HuH-7.5 (cell line): Measurements from ENCODE around the gene WRAP53.
"Not testable (repeated sequence)": the region's sequence is repeated elsewhere in the genome, so short reads cannot be mapped to it uniquely, and the experiment has no call there.

Experiments
- DNase-seq: peaks from one replicate; pipeline ENCODE4 v3.0.0; 2011; ENCODE audit warnings: low spot score

WRAP53 gene

DNA sequence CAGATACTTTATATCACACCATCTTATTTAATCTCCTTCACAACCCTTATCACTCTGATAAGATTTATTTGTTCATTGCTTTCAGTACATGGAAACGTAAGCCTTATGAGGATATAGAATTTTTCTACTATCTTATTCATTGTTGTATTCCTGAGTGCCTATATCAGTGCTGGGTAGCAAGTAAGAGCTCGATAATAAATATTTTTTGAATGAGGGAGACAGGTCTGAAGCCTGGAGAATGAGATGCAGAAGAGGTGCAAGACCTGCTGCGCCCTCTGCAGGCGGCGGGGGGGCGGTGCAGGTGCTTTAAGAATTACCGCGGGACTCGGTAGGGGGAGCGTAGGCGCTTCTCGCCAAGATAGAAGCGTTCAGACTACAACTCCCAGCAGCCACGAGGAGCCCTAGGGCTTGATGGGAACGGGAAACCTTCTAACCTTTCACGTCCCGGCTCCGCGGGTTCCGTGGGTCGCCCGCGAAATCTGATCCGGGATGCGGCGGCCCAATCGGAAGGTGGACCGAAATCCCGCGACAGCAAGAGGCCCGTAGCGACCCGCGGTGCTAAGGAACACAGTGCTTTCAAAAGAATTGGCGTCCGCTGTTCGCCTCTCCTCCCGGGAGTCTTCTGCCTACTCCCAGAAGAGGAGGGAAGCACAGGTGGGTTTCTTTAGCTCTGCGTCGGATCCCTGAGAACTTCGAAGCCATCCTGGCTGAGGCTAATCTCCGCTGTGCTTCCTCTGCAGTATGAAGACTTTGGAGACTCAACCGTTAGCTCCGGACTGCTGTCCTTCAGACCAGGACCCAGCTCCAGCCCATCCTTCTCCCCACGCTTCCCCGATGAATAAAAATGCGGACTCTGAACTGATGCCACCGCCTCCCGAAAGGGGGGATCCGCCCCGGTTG, at the start of gene WRAP53:
WRAP53 (plus strand) TSS at position 570 of the 900 bp plus-strand sequence; CDS start at position 742, 172 bp downstream.
- DNase-seq = peak; percentile 79

- DNase-seq = no peak
Measured at GRCh38 chr17:7640783-7641182, 47.5 kb upstream of the WRAP53 start.

- DNase-seq = not testable (repeated sequence)
Measured at GRCh38 chr17:7641635-7642034, 46.6 kb upstream of the WRAP53 start.

DNA sequence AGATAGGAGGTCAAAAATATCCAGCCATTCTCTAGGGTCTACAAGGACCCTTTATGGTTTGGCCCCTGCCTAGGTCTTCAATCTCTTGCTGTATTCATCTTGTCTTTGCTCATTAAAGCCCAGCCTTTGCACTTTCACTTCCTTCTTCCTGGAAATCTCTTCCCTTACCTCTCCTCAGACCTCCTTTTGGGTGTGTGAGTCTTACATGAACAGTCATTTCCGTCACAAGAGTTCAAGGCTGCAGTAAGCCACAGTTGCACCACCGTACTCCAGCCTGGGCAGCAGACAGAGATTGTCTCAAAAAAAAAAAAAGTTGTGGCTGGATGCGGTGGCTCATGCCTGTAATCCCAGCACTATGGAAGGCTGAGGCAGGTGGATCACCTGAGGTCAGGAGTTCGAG, 43.5 kb upstream of the WRAP53 start:
- DNase-seq = no peak

- no peak for DNase-seq
Measured at GRCh38 chr17:7646457-7646856, 41.8 kb upstream of the WRAP53 start.

GRCh38 chr17:7647018-7647417, 41.3 kb upstream of the WRAP53 start:
- no peak for DNase-seq

GRCh38 chr17:7650509-7651096, 37.7 kb upstream of the WRAP53 start, which contains the start of gene ATP1B2:
ATP1B2 (plus strand) TSS chr17:7650926; CDS start chr17:7651519, 593 bp downstream.
- peak; percentile 83 for DNase-seq

DNA sequence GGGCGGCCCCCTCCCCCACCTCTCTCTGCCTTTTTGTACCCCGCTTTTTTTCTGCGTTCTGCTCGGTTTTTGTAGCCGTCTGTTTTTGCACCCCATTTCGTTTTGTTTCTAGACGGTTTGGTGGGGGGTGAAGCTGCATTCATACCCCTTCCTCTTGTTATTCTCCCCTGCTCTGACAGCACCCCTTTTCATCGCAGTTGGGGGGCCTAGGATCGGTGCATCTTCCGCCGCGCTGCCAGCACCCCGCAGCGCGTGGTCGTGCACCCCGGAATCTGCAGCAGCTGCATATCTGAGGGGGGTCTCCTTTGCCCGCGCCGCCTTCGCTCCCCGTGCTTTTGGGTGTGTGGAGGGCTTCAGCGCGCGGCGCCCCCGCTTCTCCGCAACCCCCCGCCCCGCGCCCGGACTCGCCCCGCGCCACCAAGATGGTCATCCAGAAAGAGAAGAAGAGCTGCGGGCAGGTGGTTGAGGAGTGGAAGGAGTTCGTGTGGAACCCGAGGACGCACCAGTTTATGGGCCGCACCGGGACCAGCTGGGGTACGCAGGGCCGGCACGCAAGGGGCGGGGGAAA, 37.1 kb upstream of the WRAP53 start:
- no peak for DNase-seq

- DNase-seq = no peak
Measured at GRCh38 chr17:7651665-7652387, 36.5 kb upstream of the WRAP53 start.

GRCh38 chr17:7652388-7653356, 35.6 kb upstream of the WRAP53 start:
- no peak for DNase-seq

DNA sequence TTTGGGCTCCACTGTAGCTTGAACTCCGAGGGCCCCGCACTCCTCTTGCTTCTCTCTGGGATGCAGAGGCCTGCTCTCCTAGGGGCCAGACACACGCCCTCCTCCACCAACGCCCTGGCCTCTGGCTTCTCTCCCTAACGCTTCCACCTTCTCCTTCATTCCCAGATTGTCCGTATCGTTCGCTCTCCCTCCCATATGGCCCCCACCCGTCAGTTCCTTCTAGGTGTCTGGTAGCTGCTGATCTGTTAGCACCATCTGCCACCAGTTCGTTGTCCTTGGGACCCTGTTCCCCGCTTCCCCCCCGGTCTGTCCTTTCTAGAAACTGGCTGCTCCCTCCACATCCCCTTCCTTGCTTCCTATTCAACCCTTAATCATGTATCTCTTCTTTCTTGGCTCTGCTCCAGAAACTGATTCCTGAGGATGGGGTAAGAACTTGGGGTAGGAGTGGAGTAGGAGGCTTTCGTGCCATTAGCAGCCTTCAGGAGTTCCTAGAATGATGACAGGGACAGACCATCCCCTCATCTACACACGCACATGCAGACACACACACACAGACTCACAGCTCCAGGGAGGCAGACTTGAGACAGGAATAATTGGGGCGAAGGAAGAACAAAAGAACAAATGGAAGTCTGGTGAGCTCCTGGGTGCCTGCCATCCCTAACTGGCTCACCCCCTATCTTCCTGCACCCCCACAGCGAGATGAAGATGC, 33.3 kb upstream of the WRAP53 start:
- DNase-seq = no peak

GRCh38 chr17:7655541-7655840, 32.8 kb upstream of the WRAP53 start:
- DNase-seq = no peak

GRCh38 chr17:7656958-7657609, 31.2 kb upstream of the WRAP53 start:
- no peak for DNase-seq

DNA sequence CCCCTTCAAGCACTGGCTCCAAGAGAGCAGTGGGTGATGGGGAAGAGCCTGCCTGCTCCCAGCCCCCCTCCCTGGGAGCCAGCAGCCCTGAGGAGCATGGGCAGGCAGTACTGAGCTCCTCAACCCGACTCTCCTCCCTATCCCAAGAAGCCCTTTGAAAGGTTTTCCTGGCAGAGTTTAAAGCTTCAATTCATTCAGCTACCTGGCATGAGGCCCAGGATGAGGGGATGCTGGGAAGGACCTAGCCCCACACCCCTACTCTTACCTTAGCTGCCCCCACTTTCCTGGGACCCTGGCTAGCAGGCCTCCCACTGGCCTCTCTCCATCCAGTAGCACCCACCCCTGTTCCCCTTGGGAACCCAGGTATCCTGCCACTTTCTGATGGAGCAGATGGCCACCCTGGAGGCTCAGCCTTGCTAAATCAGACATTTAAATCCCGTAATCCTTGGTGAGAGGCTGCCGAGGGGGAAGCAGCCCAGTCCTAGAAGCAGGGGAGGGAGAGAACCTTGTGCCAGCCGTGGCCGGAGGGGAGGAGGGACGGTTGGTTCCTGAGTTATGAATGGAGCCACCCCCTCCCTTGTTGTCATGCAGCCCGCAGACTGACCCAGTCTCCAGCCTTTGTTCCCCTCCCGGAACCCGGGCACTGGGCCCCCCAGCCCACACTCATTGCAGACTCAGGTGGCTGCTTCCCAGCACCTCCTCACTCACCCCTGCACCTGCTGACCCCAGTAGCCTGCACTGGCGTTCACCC, 20.4 kb upstream of the WRAP53 start:
- no peak for DNase-seq

DNA sequence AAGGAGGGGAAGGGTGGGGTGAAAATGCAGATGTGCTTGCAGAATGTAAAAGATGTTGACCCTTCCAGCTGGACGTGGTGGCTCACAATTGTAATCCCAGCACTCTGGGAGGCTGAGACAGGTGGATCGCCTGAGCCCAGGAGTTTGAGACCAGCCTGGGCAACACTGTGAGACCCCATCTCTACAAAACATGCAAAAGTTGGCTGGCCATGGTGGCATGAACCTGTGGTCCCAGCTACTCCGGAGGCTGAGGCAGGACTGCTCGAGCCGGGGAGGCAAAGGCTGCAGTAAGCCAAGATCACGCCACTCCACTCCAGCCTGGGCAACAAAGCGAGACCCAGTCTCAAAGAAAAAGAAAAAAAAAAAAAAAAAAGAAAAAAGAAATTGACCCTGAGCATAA, 19.8 kb upstream of the WRAP53 start:
- no peak for DNase-seq

DNA sequence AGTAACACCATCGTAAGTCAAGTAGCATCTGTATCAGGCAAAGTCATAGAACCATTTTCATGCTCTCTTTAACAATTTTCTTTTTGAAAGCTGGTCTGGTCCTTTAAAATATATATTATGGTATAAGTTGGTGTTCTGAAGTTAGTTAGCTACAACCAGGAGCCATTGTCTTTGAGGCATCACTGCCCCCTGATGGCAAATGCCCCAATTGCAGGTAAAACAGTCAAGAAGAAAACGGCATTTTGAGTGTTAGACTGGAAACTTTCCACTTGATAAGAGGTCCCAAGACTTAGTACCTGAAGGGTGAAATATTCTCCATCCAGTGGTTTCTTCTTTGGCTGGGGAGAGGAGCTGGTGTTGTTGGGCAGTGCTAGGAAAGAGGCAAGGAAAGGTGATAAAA, 15.0 kb upstream of the WRAP53 start:
- DNase-seq = no peak

GRCh38 chr17:7674934-7675333, 13.3 kb upstream of the WRAP53 start:
- DNase-seq = no peak

DNA sequence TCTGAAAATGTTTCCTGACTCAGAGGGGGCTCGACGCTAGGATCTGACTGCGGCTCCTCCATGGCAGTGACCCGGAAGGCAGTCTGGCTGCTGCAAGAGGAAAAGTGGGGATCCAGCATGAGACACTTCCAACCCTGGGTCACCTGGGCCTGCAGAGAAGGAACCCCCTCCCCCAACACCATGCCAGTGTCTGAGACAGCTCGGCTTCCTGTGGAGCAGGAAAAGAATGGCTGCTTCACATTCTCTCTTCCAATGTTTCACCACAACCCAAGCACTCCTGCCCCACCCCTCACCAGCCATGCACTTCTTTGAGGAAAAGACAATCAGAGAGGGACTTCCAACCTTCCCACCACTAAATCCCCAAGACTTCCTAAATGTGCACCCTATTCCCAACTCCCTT, 11.7 kb upstream of the WRAP53 start:
- no peak for DNase-seq

DNA sequence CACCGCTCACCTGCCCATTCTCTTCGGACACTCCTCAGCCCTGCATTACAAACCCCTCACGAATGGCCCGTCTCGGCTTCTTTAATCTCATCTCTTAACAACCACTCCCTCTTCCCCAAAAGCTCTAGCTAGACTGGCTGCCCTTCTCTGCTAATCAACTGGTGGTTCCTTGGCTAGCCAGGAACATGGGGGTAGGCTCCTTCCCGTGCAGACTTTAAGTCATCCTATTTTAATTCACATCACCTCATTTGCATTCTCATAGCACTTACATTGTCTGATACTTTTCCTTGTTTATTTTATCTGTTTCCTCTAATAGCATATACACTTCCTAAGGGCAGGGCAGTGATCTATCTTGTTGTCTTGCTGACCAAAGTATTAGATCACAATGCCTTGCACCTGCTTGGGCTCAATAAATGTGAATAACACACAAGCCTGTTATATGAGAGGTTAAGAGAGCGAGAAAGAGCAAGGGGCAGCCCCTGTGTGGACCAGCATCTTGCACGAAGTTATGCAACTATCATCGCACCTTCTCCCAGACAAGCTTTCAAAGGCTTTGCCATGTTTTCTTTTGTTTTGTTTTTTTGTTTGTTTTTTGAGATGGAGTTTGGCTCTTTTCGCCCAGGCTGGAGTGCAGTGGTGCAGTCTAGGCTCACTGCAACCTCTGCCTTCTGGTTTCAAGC, 10.7 kb upstream of the WRAP53 start:
- no peak for DNase-seq
